Ovary (tissue), 9 donors: ENCODE measurements around the gene IL21R. TPM values are rescaled to one million over a fixed set of nuclear protein-coding genes. Genes with fewer than 3 reads are reported as not detected.

ENCODE experiments used
- DNase-seq, 5 donors: peaks; one replicate each; pipeline ENCODE4 v3.0.0-alpha.2; 2019 to 2020
- H3K27ac ChIP-seq, 2 donors: fragments of 200-600 bp; one replicate each; pipeline versions ENCODE4 v1.5.1 to v1.8.0; 2019 to 2022
- H3K27me3 ChIP-seq: fragments of 200-600 bp; one replicate; pipeline ENCODE4 v1.8.0; 2022
- H3K36me3 ChIP-seq: fragments of 200-600 bp; sonication (generic); one replicate; pipeline ENCODE4 v1.5.1; 2019
- H3K4me1 ChIP-seq: one replicate; pipeline ENCODE4 v1.8.1; 2013; ENCODE audit warnings: mild to moderate bottlenecking, moderate library complexity; ENCODE audit not compliant: insufficient read depth
- H3K4me3 ChIP-seq: fragments of 200-600 bp; sonication (generic); one replicate; pipeline ENCODE4 v1.5.1; 2017
- H3K9me3 ChIP-seq, 2 donors: fragments of 200-600 bp in 1 of 2; sonication (generic) in 1 of 2; one replicate each; pipeline versions ENCODE4 v1.5.1 to v1.8.1; 2013 to 2019; ENCODE audit warnings: mild to moderate bottlenecking in 1 of 2, moderate library complexity in 1 of 2
- EP300 ChIP-seq: sonication (generic); formaldehyde crosslinking; IDR thresholded peaks from one replicate; pipeline ENCODE4 v1.6.1; 2017; ENCODE audit warnings: antibody characterized with exemption
- POLR2A ChIP-seq: fragments of 450-650 bp; IDR thresholded peaks from one replicate; pipeline ENCODE4 v1.6.1; 2017; ENCODE audit warnings: antibody characterized with exemption, mild to moderate bottlenecking, moderate library complexity
- WGBS, 3 donors: extraction: QIAGEN DNeasy Blood & Tissue Kit in 1 of 3; methylation state at CpG; one replicate each; pipeline versions ENCODE4 v1.1.5 to v1.1.7; 2013 to 2017; 5-methylcytosine and 5-hydroxymethylcytosine counted together
- intact Hi-C, 4 donors: fragments of 100-400 bp; cut with DNase I; formaldehyde crosslinking; loops; one replicate each; pipeline versions ENCODE4 v1.11.0 to v1.15.1; 2022 to 2023
- polyA plus RNA-seq, 2 donors: library from polyadenylated mRNA; stranded (reverse); fragments of 200-250 nt in 1 of 2; fragments of 350-450 nt in 1 of 2; fragmentation: Illumina TruSeq in 1 of 2; extraction: RNeasy Lipid Tissue Mini Kit (QIAGEN cat#74804) in 1 of 2; gene quantifications; one replicate each; pipeline ENCODE4 v1.2.3, GENCODE V29; 2013 to 2014
- total RNA-seq, 7 donors: library from RNA; depleted of rRNA in 2 of 7; stranded (reverse); fragments of >200 nt in 2 of 7; fragmentation: NEBNext Ultra II Directional in 3 of 7; extraction: Animal tissue kit (Norgen Biotek cat#: 25700) in 3 of 7; gene quantifications; one replicate each; pipeline versions ENCODE4 v1.1.0 to v1.2.4, GENCODE V29; 2016 to 2023
- TF ChIP-seq, protein P1 (sequence below), 3 donors: fragments of 450-650 bp in 2 of 3; fragments of 200-600 bp in 1 of 3; IDR thresholded peaks; one replicate each; pipeline versions ENCODE4 v1.5.1 to v1.8.0; 2016 to 2022; ENCODE audit warnings: antibody characterized with exemption in 3 of 3, mild to moderate bottlenecking in 1 of 3
- donor health status: DM: no; HTN: no; CAD: no; lungs with moderate emphysema.
- donor health status: DM: no; HTN: no; CAD: no.
- donor health status: Bipolar disorder and iron deficiency.
- donor health status: DM: yes; HTN: yes; CAD: no.
- donor health status: DM: no; HTN: no; CAD: no.
- donor health status: DM: yes; HTN: yes; CAD: no.

IL21R gene
- total and polyA plus RNA-seq, 9 donors: 0.01 to 1.00 (median 0.23) TPM; not detected in 2

DNA sequence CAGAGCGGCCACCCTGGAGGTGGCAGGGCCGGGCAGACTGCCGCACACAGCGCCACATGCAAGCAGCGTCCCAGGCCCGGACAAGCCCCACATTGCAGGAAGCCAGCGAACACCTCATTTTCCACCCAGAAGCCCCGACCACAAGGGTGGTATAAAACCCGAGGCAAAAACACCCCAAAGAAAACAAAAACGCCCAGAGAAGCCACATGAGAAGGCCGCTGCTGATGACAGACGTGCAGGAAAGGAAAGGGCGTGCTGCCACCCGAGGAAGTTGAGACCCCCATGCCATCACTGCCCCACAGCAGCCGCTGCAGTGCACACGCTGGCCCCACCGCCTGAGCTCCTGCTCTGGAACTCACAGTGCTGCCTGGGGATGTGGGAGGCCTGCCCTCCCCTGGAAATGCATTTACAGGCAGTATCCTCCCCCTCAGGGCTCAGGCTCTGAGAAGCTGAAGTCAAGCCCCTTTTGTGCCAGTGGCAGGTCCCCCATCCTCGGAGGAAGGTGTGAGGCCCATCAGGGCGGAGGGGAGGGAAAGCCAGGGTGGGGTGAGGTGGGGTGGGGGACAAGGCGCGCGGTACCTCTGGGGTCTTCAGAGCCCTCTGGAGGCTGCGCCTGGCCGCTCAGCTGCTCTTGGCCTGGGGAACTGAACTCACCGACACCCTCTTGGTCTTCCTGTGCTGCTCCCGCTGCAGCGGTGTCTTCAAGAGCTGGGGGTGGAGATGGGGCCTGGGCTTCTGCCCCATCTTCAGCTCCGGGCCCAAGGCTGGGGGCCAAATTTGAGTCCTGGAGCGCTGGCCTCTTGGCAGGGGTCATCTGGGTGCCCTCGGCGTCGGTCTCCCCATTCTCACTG, 62.0 kb downstream of the IL21R start:
- H3K4me3 ChIP-seq: no peak overlapping the region
- H3K27ac ChIP-seq: no peak overlapping the region
- no peak for DNase-seq
- H3K9me3 ChIP-seq: no peaks in the 10 kb centered on the region
- H3K36me3 ChIP-seq: no peaks in the 10 kb centered on the region
- intact Hi-C loops: no loop called here
- WGBS, 3 donors: 84 to 89% (median 89%) methylated on average over 32 of the region's 32 CpGs
- no peaks in the 10 kb centered on the region for H3K27me3 ChIP-seq
- no peaks in the 10 kb centered on the region for H3K4me1 ChIP-seq
- TF ChIP-seq, protein P1, sequence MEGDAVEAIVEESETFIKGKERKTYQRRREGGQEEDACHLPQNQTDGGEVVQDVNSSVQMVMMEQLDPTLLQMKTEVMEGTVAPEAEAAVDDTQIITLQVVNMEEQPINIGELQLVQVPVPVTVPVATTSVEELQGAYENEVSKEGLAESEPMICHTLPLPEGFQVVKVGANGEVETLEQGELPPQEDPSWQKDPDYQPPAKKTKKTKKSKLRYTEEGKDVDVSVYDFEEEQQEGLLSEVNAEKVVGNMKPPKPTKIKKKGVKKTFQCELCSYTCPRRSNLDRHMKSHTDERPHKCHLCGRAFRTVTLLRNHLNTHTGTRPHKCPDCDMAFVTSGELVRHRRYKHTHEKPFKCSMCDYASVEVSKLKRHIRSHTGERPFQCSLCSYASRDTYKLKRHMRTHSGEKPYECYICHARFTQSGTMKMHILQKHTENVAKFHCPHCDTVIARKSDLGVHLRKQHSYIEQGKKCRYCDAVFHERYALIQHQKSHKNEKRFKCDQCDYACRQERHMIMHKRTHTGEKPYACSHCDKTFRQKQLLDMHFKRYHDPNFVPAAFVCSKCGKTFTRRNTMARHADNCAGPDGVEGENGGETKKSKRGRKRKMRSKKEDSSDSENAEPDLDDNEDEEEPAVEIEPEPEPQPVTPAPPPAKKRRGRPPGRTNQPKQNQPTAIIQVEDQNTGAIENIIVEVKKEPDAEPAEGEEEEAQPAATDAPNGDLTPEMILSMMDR (IDR thresholded peaks at IDR 0.05): no peak
- TF ChIP-seq POLR2A (no peak), EP300 (no peak)

- 89 to 92% (median 90%) methylated on average over 33 of the region's 33 CpGs for WGBS, 3 donors
- no peak overlapping the region for H3K27ac ChIP-seq
- DNase-seq: no peak
- no peaks in the 10 kb centered on the region for H3K36me3 ChIP-seq
- no peak overlapping the region for H3K4me3 ChIP-seq
- no peak for TF ChIP-seq EP300
- TF ChIP-seq POLR2A: no peak
- TF ChIP-seq, protein P1 (IDR thresholded peaks at IDR 0.05): no peak
- no peaks in the 10 kb centered on the region for H3K4me1 ChIP-seq
- no peaks in the 10 kb centered on the region for H3K27me3 ChIP-seq
- intact Hi-C loops: no loop called here
- no peaks in the 10 kb centered on the region for H3K9me3 ChIP-seq
Measured at GRCh38 chr16:27464626-27465482, 62.9 kb downstream of the IL21R start.

- no peak for DNase-seq
- no peaks in the 10 kb centered on the region for H3K27me3 ChIP-seq
- no peaks in the 10 kb centered on the region for H3K4me1 ChIP-seq
- H3K9me3 ChIP-seq: no peaks in the 10 kb centered on the region
- TF ChIP-seq, protein P1 (IDR thresholded peaks at IDR 0.05): no peak
- no peak for TF ChIP-seq POLR2A
- no peak for TF ChIP-seq EP300
- intact Hi-C loops: no loop called here
- WGBS, 3 donors: 68 to 78% (median 76%) methylated on average over 7 to 8 of the region's 8 CpGs
- no peaks in the 10 kb centered on the region for H3K36me3 ChIP-seq
- H3K27ac ChIP-seq: no peak overlapping the region
- no peak overlapping the region for H3K4me3 ChIP-seq
Measured at GRCh38 chr16:27465483-27465879, 63.5 kb downstream of the IL21R start.

- Histone ChIP-seq H3K27me3 (no peaks in the 10 kb centered on the region), H3K4me1 (no peaks in the 10 kb centered on the region), H3K27ac (no peak overlapping the region), H3K36me3 (no peaks in the 10 kb centered on the region), H3K4me3 (no peak overlapping the region), H3K9me3 (no peaks in the 10 kb centered on the region)
- DNase-seq: no peak
- intact Hi-C loops: no loop called here
- WGBS, 3 donors: 94 to 96% (median 95%) methylated on average over 22 of the region's 22 CpGs
- TF ChIP-seq, protein P1 (IDR thresholded peaks at IDR 0.05): no peak
- TF ChIP-seq POLR2A: no peak
- no peak for TF ChIP-seq EP300
Measured at GRCh38 chr16:27468941-27469531, 67.1 kb downstream of the IL21R start.
